Measurements from ENCODE around the gene TESK1. TPM values are rescaled to one million over a fixed set of nuclear protein-coding genes. Genes with fewer than 3 reads are reported as not detected.
A peak's percentile ranks its signal among the peaks of the same experiment; 100 is the strongest.

The TESK1 gene
- total RNA-seq, 4 donors from 2014 or later, result 23.2 to 44.3 (median 37.6) TPM

- intact Hi-C loops (cut with DNase I), result loop anchor here (10.0 kb wide), 1 partner anchor 445 kb away; the partner anchor contains the start of gene ATOSB
- no peak for DNase-seq
- Histone ChIP-seq H3K27me3 (no peaks in the 10 kb centered on the region), H3K9me3 (no peaks in the 10 kb centered on the region), H3K4me3 (replicated peaks in 1 of 3) (no peak overlapping the region), H3K4me1 (peaks cover 16 to 25% of the 10 kb centered on the region in 2 donors), H3K36me3 (peaks cover 26 to 36% of the 10 kb centered on the region in 2 donors), H3K27ac (no peak overlapping the region)
- 86 to 94% methylated on average over 18 to 20 of the region's 20 CpGs for WGBS, 2 donors
- TF ChIP-seq POLR2A (IDR thresholded peaks at IDR 0.05) (no peak), CTCF (IDR thresholded peaks at IDR 0.05) (no peak)
Observed at GRCh38 chr9:35559792-35560530, 45.1 kb upstream of the TESK1 start.

DNA sequence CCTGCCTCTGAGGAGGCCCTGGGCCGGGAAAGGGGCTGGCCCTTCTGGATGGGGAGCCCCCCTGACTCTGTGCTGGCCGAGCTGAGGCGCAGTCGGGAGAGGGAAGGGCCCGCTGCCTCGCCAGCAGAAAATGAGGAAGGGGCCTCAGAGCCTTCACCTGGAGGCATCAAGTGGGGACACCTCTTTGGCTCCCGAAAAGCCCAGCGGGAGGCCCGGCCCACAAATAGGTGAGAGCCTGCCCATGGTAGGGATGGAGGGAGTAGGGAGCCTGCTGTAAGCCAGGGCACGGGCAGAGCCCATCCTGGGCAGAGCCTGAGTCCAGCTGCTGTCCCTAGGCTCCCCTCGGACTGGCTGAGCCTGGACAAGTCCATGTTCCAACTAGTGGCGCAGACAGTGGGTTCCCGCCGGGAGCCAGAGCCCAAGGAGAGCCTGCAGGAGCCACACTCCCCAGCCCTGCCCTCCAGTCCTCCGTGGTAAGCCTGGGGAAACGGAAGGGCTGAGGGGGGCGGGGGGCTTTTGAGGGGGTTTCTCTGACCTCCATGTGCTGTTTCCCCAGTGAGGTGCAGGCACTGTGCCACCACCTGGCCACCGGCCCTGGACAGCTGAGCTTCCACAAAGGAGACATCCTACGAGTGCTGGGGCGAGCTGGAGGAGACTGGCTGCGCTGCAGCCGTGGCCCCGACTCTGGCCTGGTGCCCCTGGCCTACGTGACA is 44.3 kb upstream of the TESK1 start:
- Histone ChIP-seq H3K4me3 (replicated peaks in 1 of 3) (no peak overlapping the region), H3K36me3 (peaks cover 21 to 28% of the 10 kb centered on the region in 2 donors), H3K27ac (no peak overlapping the region), H3K27me3 (no peaks in the 10 kb centered on the region), H3K9me3 (no peaks in the 10 kb centered on the region), H3K4me1 (peaks cover 16 to 25% of the 10 kb centered on the region in 2 donors)
- DNase-seq, result no peak
- TF ChIP-seq CTCF (IDR thresholded peaks at IDR 0.05) (no peak), POLR2A (IDR thresholded peaks at IDR 0.05) (no peak)
- intact Hi-C loops (cut with DNase I), result no loop called here
- WGBS, 2 donors, result 89 to 91% methylated on average over 9 to 20 of the region's 24 CpGs

DNA sequence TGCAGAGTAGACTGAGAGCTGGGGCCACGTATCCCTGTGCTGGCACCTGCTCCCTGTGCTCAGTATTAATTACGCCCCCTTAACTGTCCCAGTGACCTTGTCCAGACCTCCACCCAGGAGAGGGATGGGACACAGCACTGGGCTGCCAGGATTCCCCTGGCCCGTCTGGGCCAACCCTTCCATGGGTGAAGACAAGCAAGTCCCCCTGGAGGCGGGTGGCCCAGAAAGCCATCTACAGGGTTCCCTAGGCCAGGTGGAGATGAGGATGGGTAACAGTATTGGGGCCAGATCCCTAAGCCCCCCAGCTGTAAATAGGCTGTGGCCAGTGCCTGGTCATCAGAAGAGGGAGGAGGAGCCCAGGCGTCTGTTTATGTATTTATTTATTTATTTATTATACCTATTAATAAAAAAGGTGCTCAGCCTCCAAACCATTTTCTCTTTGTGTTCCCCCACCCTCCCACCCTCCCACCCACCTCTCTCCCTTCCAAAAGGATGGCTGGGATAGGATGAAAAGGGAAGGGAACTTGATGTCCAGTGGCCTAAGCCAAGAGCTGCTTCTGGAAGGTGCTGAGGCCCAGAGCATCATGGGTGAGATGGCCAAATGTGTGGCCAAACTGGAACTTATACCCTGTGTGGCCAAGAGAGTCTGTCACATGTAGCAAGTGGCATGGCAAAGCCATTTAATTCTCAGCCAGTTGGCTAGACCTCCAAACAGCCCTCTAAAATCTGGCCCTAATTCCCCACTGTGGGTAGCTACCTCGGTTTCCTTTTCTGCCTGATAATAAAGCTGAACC is 43.4 kb upstream of the TESK1 start:
- no peak overlapping the region for H3K4me3 ChIP-seq (replicated peaks in 1 of 3)
- no peak for TF ChIP-seq POLR2A (IDR thresholded peaks at IDR 0.05)
- no peak for TF ChIP-seq CTCF (IDR thresholded peaks at IDR 0.05)
- intact Hi-C loops (cut with DNase I), result no loop called here
- no peak overlapping the region for H3K27ac ChIP-seq
- H3K36me3 ChIP-seq, result peaks cover 13 to 19% of the 10 kb centered on the region in 2 donors
- no peak for DNase-seq
- no peaks in the 10 kb centered on the region for H3K27me3 ChIP-seq
- 86 to 95% methylated on average over 3 to 6 of the region's 6 CpGs for WGBS, 2 donors
- no peaks in the 10 kb centered on the region for H3K9me3 ChIP-seq
- peaks cover 16 to 22% of the 10 kb centered on the region in 2 donors for H3K4me1 ChIP-seq

GRCh38 chr9:35562895-35563780 is 41.9 kb upstream of the TESK1 start:
- WGBS, 2 donors, result 81 to 92% methylated on average over 12 to 20 of the region's 20 CpGs
- no peak overlapping the region for H3K4me3 ChIP-seq (replicated peaks in 1 of 3)

More at GRCh38 chr9:35562895-35563780, 41.9 kb upstream of the TESK1 start:
- Histone ChIP-seq H3K27ac (peak overlapping the region; percentile 2 to 43 (median 39)), H3K4me1 (peaks cover 6 to 8% of the 10 kb centered on the region in 2 donors), H3K36me3 (peaks cover 11 to 14% of the 10 kb centered on the region in 2 donors), H3K27me3 (no peaks in the 10 kb centered on the region), H3K9me3 (no peaks in the 10 kb centered on the region)
- no peak for DNase-seq
- intact Hi-C loops (cut with DNase I), result no loop called here
- TF ChIP-seq CTCF (IDR thresholded peaks at IDR 0.05) (no peak), POLR2A (IDR thresholded peaks at IDR 0.05) (no peak)

Data from thyroid gland (tissue), 4 donors.